Naive thymus-derived CD8-positive, alpha-beta T cell (primary cell): ENCODE measurements around the gene KIF18B. TPM values are rescaled to one million over a fixed set of nuclear protein-coding genes. Genes with fewer than 3 reads are reported as not detected.
A peak's percentile ranks its signal among the peaks of the same experiment; 100 is the strongest.

ENCODE experiments used
- ATAC-seq, 2 donors: fragments of 150-1000 bp; cut with Tn5 transposase in 1 of 2; sonication (Bioruptor Pico), chemical (Tn5 transposase) in 1 of 2; 1 replicate in 1 of 2; 2 replicates in 1 of 2; pipeline ENCODE4 v1.10.0; 2021; ENCODE audit warnings: mild to moderate bottlenecking in 2 of 2, moderate library complexity in 2 of 2
- POLR2A ChIA-PET: fragments of 350-600 bp; sonication (Branson Sonifier 250); formaldehyde crosslinking; loops from one replicate; lab custom pipeline; 2021; ENCODE audit warnings: antibody characterized with exemption; lab: Charles Lee
- DNase-seq, 10 donors: peaks; one replicate each; pipeline versions ENCODE4 v3.0.0 to v3.0.0-alpha.2; 2020 to 2022
- H3K27ac Mint-ChIP-seq, 10 donors: one replicate each; pipeline ENCODE4 v1.8.0; 2020 to 2022; ENCODE audit warnings: mild to moderate bottlenecking in 10 of 10, mixed read lengths in 10 of 10, moderate library complexity in 4 of 10, inconsistent platforms in 1 of 10
- H3K27me3 Mint-ChIP-seq, 5 donors: one replicate each; pipeline ENCODE4 v1.8.0; 2021 to 2022; ENCODE audit warnings: mixed read lengths in 5 of 5
- H3K36me3 Mint-ChIP-seq, 3 donors: one replicate each; pipeline ENCODE4 v1.8.0; 2020 to 2022; ENCODE audit warnings: mixed read lengths in 3 of 3, mild to moderate bottlenecking in 2 of 3, inconsistent platforms in 1 of 3
- H3K4me1 Mint-ChIP-seq, 4 donors: one replicate each; pipeline ENCODE4 v1.8.0; 2021 to 2022; ENCODE audit warnings: mixed read lengths in 4 of 4
- H3K4me3 Mint-ChIP-seq, 10 donors: one replicate each; pipeline ENCODE4 v1.8.0; 2020 to 2022; ENCODE audit warnings: mild to moderate bottlenecking in 10 of 10, mixed read lengths in 10 of 10, moderate library complexity in 6 of 10, inconsistent platforms in 1 of 10
- H3K9me3 Mint-ChIP-seq, 9 donors: one replicate each; pipeline ENCODE4 v1.8.0; 2020 to 2022; ENCODE audit warnings: mixed read lengths in 9 of 9, mild to moderate bottlenecking in 3 of 9, inconsistent platforms in 1 of 9, moderate library complexity in 1 of 9
- microRNA-seq: library from miRNA; unstranded; fragments of <30 nt; microRNA quantifications from one replicate; pipeline ENCODE4 v1.2.0, GENCODE V29; 2022; ENCODE audit warnings: borderline microRNAs expressed
- polyA plus RNA-seq, 3 donors: library from polyadenylated mRNA; unstranded; fragments of 300-500 nt; fragmentation: Illumina TruSeq; gene quantifications; one replicate each; pipeline ENCODE4 v1.2.3, GENCODE V29; 2021
- total RNA-seq, 8 experiments: library from RNA in 2 of 8; stranded (reverse) in 2 of 8; gene quantifications; one replicate each; pipeline ENCODE4 v1.2.3 and lab custom pipeline; 2021 to 2026

KIF18B gene
- total and polyA plus RNA-seq, 5 experiments from 2014 or later, result not detected

DNA sequence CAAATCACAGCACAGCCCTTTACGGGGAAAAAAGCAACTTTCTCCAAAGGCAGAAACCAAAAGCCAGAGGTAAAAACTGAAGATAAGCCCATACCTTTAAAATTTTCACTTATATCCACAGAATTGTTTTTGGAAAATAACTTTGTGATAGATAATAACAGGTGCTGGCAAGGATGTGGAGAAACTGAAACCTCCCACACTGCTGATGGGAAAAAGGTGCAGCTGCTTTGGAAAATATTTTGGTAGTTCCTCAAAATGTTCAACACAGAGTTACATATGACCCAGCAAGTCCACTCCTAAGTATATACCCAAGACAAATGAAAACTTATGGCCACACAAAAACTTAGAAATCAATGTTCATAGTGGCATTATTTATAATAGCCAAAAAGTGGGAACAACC is 60.6 kb downstream of the KIF18B start:
- H3K9me3 Mint-ChIP-seq, result no peaks in the 10 kb centered on the region
- DNase-seq, result no peak
- peak overlapping the region in 4 of 10 donors; percentile 14 to 65 (median 42) for H3K27ac Mint-ChIP-seq
- POLR2A ChIA-PET, result interaction anchor here (0.6 kb wide), 1 partner anchor 162 kb away, joined by 3 read pairs; no protein-coding TSS in a partner anchor
- H3K36me3 Mint-ChIP-seq, result peaks cover 7 to 55% (median 23%) of the 10 kb centered on the region in 3 donors
- no peak for ATAC-seq
- H3K4me3 Mint-ChIP-seq, result no peak overlapping the region
- H3K4me1 Mint-ChIP-seq, result peaks cover 6 to 24% (median 9%) of the 10 kb centered on the region in 4 donors
- H3K27me3 Mint-ChIP-seq, result no peaks in the 10 kb centered on the region

DNA sequence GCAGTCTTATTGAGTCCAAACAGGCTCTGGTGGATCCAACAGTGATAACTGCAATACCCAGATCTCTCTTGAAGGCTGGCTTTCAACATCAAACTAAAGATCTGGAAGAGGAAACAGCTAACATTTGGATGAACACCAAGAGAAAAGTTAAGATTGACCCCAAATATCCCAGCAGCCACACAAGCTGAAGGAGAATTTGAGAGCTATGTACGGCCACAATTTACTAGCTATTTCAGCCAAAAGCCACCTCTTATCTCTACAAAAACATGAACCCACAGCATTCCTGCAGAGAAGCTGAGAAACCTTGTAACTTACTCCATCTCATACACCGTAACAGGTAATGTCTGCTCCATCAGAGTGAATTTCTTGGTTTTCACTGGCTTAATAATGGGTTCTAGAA is 62.6 kb downstream of the KIF18B start:
- no peak for ATAC-seq

DNA sequence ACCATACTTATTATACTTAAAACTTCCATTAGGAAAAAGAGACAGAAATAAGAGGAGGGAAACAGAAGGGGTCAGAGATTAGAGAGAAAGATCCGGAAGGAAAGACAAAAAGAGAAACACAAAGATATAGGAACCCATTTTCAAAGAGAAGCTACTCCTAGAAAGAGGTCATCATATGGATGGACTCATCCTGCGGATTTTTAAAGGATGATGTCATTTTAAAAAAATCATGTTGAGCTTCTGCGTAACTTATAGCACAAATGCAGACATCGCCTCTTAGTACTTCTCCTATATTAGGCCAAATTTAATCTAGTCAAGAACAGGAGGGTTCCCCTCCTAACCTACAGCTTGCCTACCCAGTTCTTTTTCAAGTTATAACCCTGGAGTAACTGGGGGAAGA is 66.4 kb downstream of the KIF18B start:
- H3K4me3 Mint-ChIP-seq, result no peak overlapping the region
- POLR2A ChIA-PET, result no interaction called here
- peaks cover 7 to 91% (median 37%) of the 10 kb centered on the region in 3 donors for H3K36me3 Mint-ChIP-seq
- ATAC-seq, result no peak
- no peak overlapping the region for H3K27ac Mint-ChIP-seq
- DNase-seq, result no peak
- peaks cover 0 to 11% (median 2%) of the 10 kb centered on the region in 4 donors for H3K4me1 Mint-ChIP-seq
- no peaks in the 10 kb centered on the region for H3K27me3 Mint-ChIP-seq
- no peaks in the 10 kb centered on the region for H3K9me3 Mint-ChIP-seq

More for the DNA sequence above, 62.6 kb downstream of the KIF18B start:
- H3K27ac Mint-ChIP-seq, result no peak overlapping the region
- peaks cover 0 to 15% (median 2%) of the 10 kb centered on the region in 4 donors for H3K4me1 Mint-ChIP-seq
- no peaks in the 10 kb centered on the region for H3K27me3 Mint-ChIP-seq
- DNase-seq, result no peak
- peaks cover 7 to 62% (median 28%) of the 10 kb centered on the region in 3 donors for H3K36me3 Mint-ChIP-seq
- POLR2A ChIA-PET, result interaction anchor here (0.5 kb wide), 1 partner anchor 268 kb away, joined by 3 read pairs; no protein-coding TSS in a partner anchor
- H3K9me3 Mint-ChIP-seq, result no peaks in the 10 kb centered on the region
- H3K4me3 Mint-ChIP-seq, result no peak overlapping the region

DNA sequence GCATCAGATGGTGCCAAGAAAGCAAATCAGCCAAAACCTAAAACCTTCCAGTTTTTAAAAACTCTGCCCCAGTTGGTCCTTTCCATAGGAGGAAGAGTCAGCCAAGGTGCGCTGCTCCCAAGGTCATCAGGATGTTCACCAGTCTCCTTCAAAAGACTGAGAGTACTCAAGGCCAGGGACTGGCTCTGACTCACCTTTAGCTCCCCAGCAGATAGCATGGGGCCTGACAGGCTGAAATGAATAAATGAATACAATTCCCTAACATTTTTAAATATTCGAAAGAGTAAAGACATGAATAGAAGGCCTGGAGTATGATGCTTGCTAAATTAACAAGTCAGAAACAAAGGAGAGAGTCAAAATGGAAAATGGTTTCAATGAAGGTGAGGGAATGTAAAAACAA is 67.5 kb downstream of the KIF18B start:
- Mint-ChIP-seq H3K4me3 (no peak overlapping the region), H3K9me3 (no peaks in the 10 kb centered on the region), H3K36me3 (peaks cover 7 to 91% (median 35%) of the 10 kb centered on the region in 3 donors), H3K4me1 (peaks cover 0 to 8% (median under 1%) of the 10 kb centered on the region in 4 donors), H3K27me3 (no peaks in the 10 kb centered on the region), H3K27ac (no peak overlapping the region)
- no peak for ATAC-seq
- no peak for DNase-seq
- POLR2A ChIA-PET, result no interaction called here

DNA sequence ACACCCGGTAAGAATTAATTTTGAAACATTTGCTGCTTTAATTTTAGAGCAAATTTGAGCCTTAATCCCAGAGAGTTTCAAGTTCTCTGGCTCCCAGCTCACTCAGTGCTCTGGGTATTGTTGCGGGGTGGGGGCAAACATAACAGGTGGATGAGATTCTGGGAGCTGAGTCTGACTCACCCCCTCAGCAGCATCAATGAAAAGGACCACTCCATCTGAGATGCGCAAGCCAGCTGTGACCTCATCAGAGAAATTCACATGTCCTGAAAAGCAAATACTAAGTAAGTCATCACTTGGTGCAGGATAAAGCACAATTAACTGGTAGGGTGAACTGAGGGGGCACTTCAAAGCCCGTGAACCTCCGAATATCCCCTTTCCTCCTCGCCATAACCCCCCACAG is 68.2 kb downstream of the KIF18B start:
- H3K4me1 Mint-ChIP-seq, result peaks cover 0 to 8% (median under 1%) of the 10 kb centered on the region in 4 donors
- no peak for DNase-seq
- H3K27ac Mint-ChIP-seq, result no peak overlapping the region
- peaks cover 7 to 86% (median 29%) of the 10 kb centered on the region in 3 donors for H3K36me3 Mint-ChIP-seq
- no peak for ATAC-seq
- no peak overlapping the region for H3K4me3 Mint-ChIP-seq
- POLR2A ChIA-PET, result interaction anchor here (0.5 kb wide), 1 partner anchor 202 kb away, joined by 3 read pairs; no protein-coding TSS in a partner anchor
- H3K27me3 Mint-ChIP-seq, result no peaks in the 10 kb centered on the region
- H3K9me3 Mint-ChIP-seq, result no peaks in the 10 kb centered on the region

DNA sequence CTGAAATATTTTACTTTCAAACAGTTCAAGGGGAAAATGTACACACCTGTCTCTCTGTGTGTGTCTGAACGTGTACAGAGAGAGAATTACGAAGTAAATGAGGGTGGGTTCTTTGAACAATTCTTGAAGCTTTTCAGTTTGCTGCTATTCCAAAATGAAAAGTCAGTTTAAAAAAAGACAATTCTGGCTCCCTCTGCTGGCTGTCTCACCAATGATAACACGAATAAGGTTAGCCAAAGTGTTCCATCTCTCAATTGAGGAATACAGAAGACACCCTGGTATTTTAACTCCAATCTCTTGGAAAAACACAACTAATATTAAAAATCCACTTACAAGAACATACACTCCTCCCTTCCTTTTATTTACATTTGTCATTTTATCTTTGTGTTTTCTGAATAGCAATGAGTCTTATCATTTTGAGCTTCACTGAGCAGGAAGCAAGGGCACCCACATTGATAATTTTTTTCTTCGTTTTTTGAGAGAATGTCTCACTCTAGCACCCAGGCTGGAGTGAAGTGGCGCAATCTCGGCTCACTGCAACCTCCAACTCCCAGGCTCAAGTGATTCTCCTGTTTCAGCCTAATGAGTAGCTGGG is 68.8 kb downstream of the KIF18B start:
- POLR2A ChIA-PET, result interaction anchor here (0.5 kb wide), 1 partner anchor 203 kb away, joined by 3 read pairs; no protein-coding TSS in a partner anchor
- no peaks in the 10 kb centered on the region for H3K27me3 Mint-ChIP-seq
- H3K27ac Mint-ChIP-seq, result peak overlapping the region in 2 of 10 donors; percentile 2 to 11
- peaks cover 7 to 89% (median 29%) of the 10 kb centered on the region in 3 donors for H3K36me3 Mint-ChIP-seq
- DNase-seq, result peak in 3 of 10 donors; percentile 12 to 33 (median 33)
- no peak for ATAC-seq
- H3K9me3 Mint-ChIP-seq, result no peaks in the 10 kb centered on the region
- peaks cover 0 to 8% (median under 1%) of the 10 kb centered on the region in 4 donors for H3K4me1 Mint-ChIP-seq
- H3K4me3 Mint-ChIP-seq, result no peak overlapping the region

DNA sequence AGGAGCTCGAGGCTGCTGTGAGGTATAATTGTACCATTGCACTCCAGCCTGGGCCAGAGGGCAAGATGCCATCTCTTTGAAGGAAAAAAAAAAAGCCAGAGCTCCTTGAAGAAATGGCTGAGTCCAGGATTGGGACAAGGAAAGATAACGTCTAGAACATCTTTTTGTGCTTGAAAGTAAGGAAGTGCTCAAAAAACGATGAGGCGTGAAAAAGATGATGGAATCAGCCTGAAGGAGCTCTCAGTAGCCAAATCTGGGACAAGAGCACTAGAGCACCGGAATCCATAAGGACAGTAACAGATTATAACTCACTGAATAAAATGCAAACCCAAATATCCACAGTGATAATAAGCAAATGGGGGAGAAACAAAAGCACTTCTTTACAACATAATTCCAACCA is 70.5 kb downstream of the KIF18B start:
- no peaks in the 10 kb centered on the region for H3K9me3 Mint-ChIP-seq
- no peak overlapping the region for H3K4me3 Mint-ChIP-seq
- H3K27me3 Mint-ChIP-seq, result no peaks in the 10 kb centered on the region
- H3K36me3 Mint-ChIP-seq, result peaks cover 0 to 89% (median 26%) of the 10 kb centered on the region in 3 donors
- DNase-seq, result no peak
- H3K4me1 Mint-ChIP-seq, result peaks cover 0 to 5% (median 0%) of the 10 kb centered on the region in 4 donors
- H3K27ac Mint-ChIP-seq, result no peak overlapping the region
- POLR2A ChIA-PET, result no interaction called here
- no peak for ATAC-seq

DNA sequence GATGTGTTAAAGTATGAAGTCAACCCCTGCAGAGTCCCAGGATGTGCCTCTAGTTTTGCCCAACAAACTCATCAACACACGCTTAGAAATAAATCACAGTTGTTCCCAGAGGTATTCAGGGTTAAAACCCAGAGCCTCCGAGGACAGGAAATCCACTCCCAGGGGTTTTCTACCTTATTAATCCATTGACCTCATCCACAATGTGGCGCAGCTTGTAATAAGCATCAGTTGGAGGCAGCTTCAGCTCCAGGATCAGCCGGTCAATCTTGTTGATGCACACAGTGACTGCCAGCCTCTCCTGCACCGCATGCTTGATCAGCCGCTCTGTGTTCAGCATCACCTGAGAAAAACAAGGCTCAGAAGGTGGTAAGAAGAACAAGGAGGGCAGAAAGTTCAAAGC is 71.8 kb downstream of the KIF18B start:
- Mint-ChIP-seq H3K4me1 (peaks cover 0 to 5% (median 0%) of the 10 kb centered on the region in 4 donors), H3K9me3 (no peaks in the 10 kb centered on the region), H3K27me3 (no peaks in the 10 kb centered on the region), H3K4me3 (no peak overlapping the region), H3K36me3 (peaks cover 0 to 90% (median 28%) of the 10 kb centered on the region in 3 donors), H3K27ac (no peak overlapping the region)
- DNase-seq, result no peak
- POLR2A ChIA-PET, result no interaction called here
- ATAC-seq, result no peak

Small RNAs within 50 kb of the gene (microRNA-seq; reads per million reads assigned to microRNA genes)
- gene MIR6783, result not detected

Other genes starting within 250 kb of the KIF18B start
- gene DBF4B, start 239.1 kb downstream of the KIF18B start, total RNA-seq, result 1 to 10 TPM; 8.9 to 9.2 TPM
- gene DBF4B, start 239.1 kb downstream of the KIF18B start, polyA plus RNA-seq, result 1 to 10 TPM in 1 of 3 donors, under 1 TPM in 2; 0.55 to 1.2 (median 0.61) TPM
- under 1 TPM; 0.86 to 0.93 TPM for gene ADAM11, start 188.8 kb downstream of the KIF18B start, total RNA-seq
- gene ADAM11, start 188.8 kb downstream of the KIF18B start, polyA plus RNA-seq, result under 1 TPM; 0.17 to 0.46 (median 0.19) TPM
- not detected for gene GJC1, start 117.5 kb downstream of the KIF18B start, total RNA-seq
- gene GJC1, start 117.5 kb downstream of the KIF18B start, polyA plus RNA-seq, result not detected
- gene HIGD1B, start 99.9 kb downstream of the KIF18B start, total RNA-seq, result not detected
- under 1 TPM in 2 of 3 donors, not detected in 1; 0.35 to 0.75 TPM for gene HIGD1B, start 99.9 kb downstream of the KIF18B start, polyA plus RNA-seq
- gene EFTUD2, start 48.3 kb downstream of the KIF18B start, total RNA-seq, result 100 to 1,000 TPM; 101 to 113 TPM
- 10 to 100 TPM; 57.0 to 79.0 (median 68.3) TPM for gene EFTUD2, start 48.3 kb downstream of the KIF18B start, polyA plus RNA-seq
- not detected for gene GFAP, start 32.3 kb downstream of the KIF18B start, total RNA-seq
- gene GFAP, start 32.3 kb downstream of the KIF18B start, polyA plus RNA-seq, result under 1 TPM in 2 of 3 donors, not detected in 1; 0.06 to 0.24 TPM
- not detected for gene C1QL1, start 20.5 kb upstream of the KIF18B start, total RNA-seq
- gene C1QL1, start 20.5 kb upstream of the KIF18B start, polyA plus RNA-seq, result not detected
- 10 to 100 TPM; 36.1 to 37.9 TPM for gene DCAKD, start 103.9 kb upstream of the KIF18B start, total RNA-seq
- gene DCAKD, start 103.9 kb upstream of the KIF18B start, polyA plus RNA-seq, result 10 to 100 TPM; 13.1 to 16.1 (median 16.0) TPM
- gene NMT1, start 113.5 kb upstream of the KIF18B start, total RNA-seq, result 100 to 1,000 TPM; 130 to 139 TPM
- 10 to 100 TPM; 55.2 to 70.8 (median 65.0) TPM for gene NMT1, start 113.5 kb upstream of the KIF18B start, polyA plus RNA-seq
- gene PLCD3, start 184.7 kb upstream of the KIF18B start, total RNA-seq, result 1 to 10 TPM; 1.6 to 4.0 TPM
- gene PLCD3, start 184.7 kb upstream of the KIF18B start, polyA plus RNA-seq, result under 1 TPM; 0.35 to 0.65 (median 0.56) TPM
- gene ACBD4, start 187.9 kb upstream of the KIF18B start, total RNA-seq, result 10 to 100 TPM; 39.4 to 48.5 TPM
- gene ACBD4, start 187.9 kb upstream of the KIF18B start, polyA plus RNA-seq, result 10 to 100 TPM; 10.5 to 17.4 (median 11.7) TPM
- gene HEXIM1, start 200.7 kb upstream of the KIF18B start, total RNA-seq, result 10 to 100 TPM; 34.3 to 35.1 TPM
- 1 to 10 TPM; 4.9 to 6.8 (median 5.4) TPM for gene HEXIM1, start 200.7 kb upstream of the KIF18B start, polyA plus RNA-seq
- gene HEXIM2, start 214.1 kb upstream of the KIF18B start, total RNA-seq, result 1 to 10 TPM; 3.4 to 4.4 TPM
- gene HEXIM2, start 214.1 kb upstream of the KIF18B start, polyA plus RNA-seq, result 1 to 10 TPM; 2.6 to 3.6 (median 3.3) TPM